Peyer's patch (tissue), 4 donors: ENCODE data around the gene PARS2. TPM values are rescaled to one million over a fixed set of nuclear protein-coding genes. Genes with fewer than 3 reads are reported as not detected.

ENCODE experiments used
- DNase-seq, 3 donors: peaks; one replicate each; pipeline ENCODE4 v3.0.0-alpha.2; 2017 to 2019
- H3K27ac ChIP-seq, 4 donors: fragments of 200-600 bp; sonication (generic); one replicate each; pipeline ENCODE4 v1.5.1; 2016 to 2019
- H3K27me3 ChIP-seq, 2 donors: fragments of 200-600 bp; sonication (generic); one replicate each; pipeline ENCODE4 v1.5.1; 2019
- H3K36me3 ChIP-seq, 3 donors: fragments of 200-600 bp; sonication (generic); one replicate each; pipeline ENCODE4 v1.5.1; 2016 to 2019
- H3K4me1 ChIP-seq, 4 donors: fragments of 200-600 bp; sonication (generic); one replicate each; pipeline ENCODE4 v1.5.1; 2016 to 2019
- H3K4me3 ChIP-seq, 4 donors: fragments of 200-600 bp; sonication (generic); 1 replicate in 3 of 4; 2 replicates in 1 of 4; pipeline ENCODE4 v1.5.1; 2016 to 2019; ENCODE audit warnings: mild to moderate bottlenecking in 1 of 4
- H3K9me3 ChIP-seq, 4 donors: fragments of 200-600 bp; sonication (generic); one replicate each; pipeline ENCODE4 v1.5.1; 2016 to 2019; ENCODE audit warnings: mild to moderate bottlenecking in 1 of 4
- CTCF ChIP-seq, 6 experiments: fragments of 450-650 bp in 4 of 6; fragments of 200-600 bp in 2 of 6; sonication (generic) in 1 of 6; IDR thresholded peaks; one replicate each; pipeline ENCODE4 v1.5.1; 2017 to 2019; ENCODE audit warnings: antibody characterized with exemption in 6 of 6, mild to moderate bottlenecking in 3 of 6, moderate library complexity in 1 of 6
- POLR2A ChIP-seq, 2 donors: fragments of 450-650 bp; IDR thresholded peaks; one replicate each; pipeline ENCODE4 v1.5.1; 2017; ENCODE audit warnings: antibody characterized with exemption in 2 of 2, mild to moderate bottlenecking in 2 of 2, moderate library complexity in 2 of 2
- total RNA-seq, 4 donors: library from RNA; depleted of rRNA; stranded (reverse); fragments of >200 nt; gene quantifications; one replicate each; pipeline ENCODE4 v1.1.0, GENCODE V29; 2016

Gene PARS2
- total RNA-seq, 4 donors from 2014 or later, result 1.7 to 10.0 (median 5.8) TPM

GRCh38 chr1:54811739-54812655 is 47.7 kb upstream of the PARS2 start:
- Histone ChIP-seq H3K36me3 (no peaks in the 10 kb centered on the region), H3K4me3 (no peak overlapping the region), H3K27me3 (no peaks in the 10 kb centered on the region), H3K9me3 (no peaks in the 10 kb centered on the region), H3K4me1 (peaks cover 0 to 20% (median 5%) of the 10 kb centered on the region in 4 donors), H3K27ac (no peak overlapping the region)
- no peak for TF ChIP-seq POLR2A (IDR thresholded peaks at IDR 0.05)
- no peak for TF ChIP-seq CTCF (IDR thresholded peaks at IDR 0.05)
- DNase-seq, result peak; percentile 14 to 46 (median 38)

- H3K9me3 ChIP-seq, result no peaks in the 10 kb centered on the region
- H3K4me3 ChIP-seq, result no peak overlapping the region
- no peak for TF ChIP-seq CTCF (IDR thresholded peaks at IDR 0.05)
- no peak for TF ChIP-seq POLR2A (IDR thresholded peaks at IDR 0.05)
- H3K27me3 ChIP-seq, result no peaks in the 10 kb centered on the region
- no peak overlapping the region for H3K27ac ChIP-seq
- DNase-seq, result peak; percentile 1 to 29 (median 25)
- H3K4me1 ChIP-seq, result peaks cover 0 to 22% (median 4%) of the 10 kb centered on the region in 4 donors
- H3K36me3 ChIP-seq, result no peaks in the 10 kb centered on the region
These were observed 46.7 kb upstream of the PARS2 start for GRCh38 chr1:54811066-54811465.

- TF ChIP-seq POLR2A (IDR thresholded peaks at IDR 0.05) (peak in 1 of 2 donors; percentile 18), CTCF (IDR thresholded peaks at IDR 0.05) (peak; percentile 47 to 96 (median 86))
- Histone ChIP-seq H3K27ac (peak overlapping the region in 1 of 4 donors; percentile 35), H3K27me3 (no peaks in the 10 kb centered on the region), H3K4me1 (peaks cover 0 to 20% (median 2%) of the 10 kb centered on the region in 4 donors), H3K36me3 (no peaks in the 10 kb centered on the region), H3K9me3 (no peaks in the 10 kb centered on the region), H3K4me3 (no peak overlapping the region)
- DNase-seq, result peak; percentile 36 to 88 (median 86)
These were observed 46.0 kb upstream of the PARS2 start for GRCh38 chr1:54810153-54810942.

- TF ChIP-seq POLR2A (IDR thresholded peaks at IDR 0.05), result no peak
- TF ChIP-seq CTCF (IDR thresholded peaks at IDR 0.05), result no peak
- Histone ChIP-seq H3K4me1 (peaks cover 0 to 20% (median under 1%) of the 10 kb centered on the region in 4 donors), H3K9me3 (no peaks in the 10 kb centered on the region), H3K27ac (peak overlapping the region in 1 of 4 donors; percentile 35), H3K4me3 (no peak overlapping the region), H3K36me3 (no peaks in the 10 kb centered on the region), H3K27me3 (no peaks in the 10 kb centered on the region)
- peak in 2 of 3 donors; percentile 3 to 59 for DNase-seq
These were observed 45.3 kb upstream of the PARS2 start for GRCh38 chr1:54809496-54810074.

- Histone ChIP-seq H3K9me3 (no peaks in the 10 kb centered on the region), H3K27ac (no peak overlapping the region), H3K36me3 (no peaks in the 10 kb centered on the region), H3K27me3 (no peaks in the 10 kb centered on the region), H3K4me3 (no peak overlapping the region), H3K4me1 (peaks cover 0 to 21% (median 2%) of the 10 kb centered on the region in 4 donors)
- TF ChIP-seq POLR2A (IDR thresholded peaks at IDR 0.05), result no peak
- TF ChIP-seq CTCF (IDR thresholded peaks at IDR 0.05), result peak in 1 of 6 experiments; percentile 2
- DNase-seq, result peak; percentile 10 to 42 (median 27)
These were observed 44.3 kb upstream of the PARS2 start for GRCh38 chr1:54808443-54809207.
